ENCODE measurements around the gene COL13A1. TPM values are rescaled to one million over a fixed set of nuclear protein-coding genes. Genes with fewer than 3 reads are reported as not detected.

Gene COL13A1
- total RNA-seq, 1 donor from 2014 or later, result 0.43 TPM

GRCh38 chr10:69851306-69851705 lies 49.6 kb downstream of the COL13A1 start:
- no peak for DNase-seq (ENCODE audit: low spot score, unreplicated experiment)
- no peak for TF ChIP-seq CTCF (IDR thresholded peaks at IDR 0.05; ENCODE audit: unreplicated experiment)
- H3K27ac Mint-ChIP-seq, result no peak overlapping the region
- H3K36me3 Mint-ChIP-seq (ENCODE audit: insufficient read depth), result no peaks in the 10 kb centered on the region
- H3K9me3 Mint-ChIP-seq (ENCODE audit: low read depth), result no peaks in the 10 kb centered on the region
- peaks cover 51% of the 10 kb centered on the region for H3K27me3 Mint-ChIP-seq
- peaks cover 7% of the 10 kb centered on the region for H3K4me1 Mint-ChIP-seq (ENCODE audit: low read depth)
- H3K4me3 Mint-ChIP-seq (ENCODE audit: low read depth), result no peak overlapping the region

- Mint-ChIP-seq H3K4me1 (ENCODE audit: low read depth) (peaks cover 7% of the 10 kb centered on the region), H3K27ac (no peak overlapping the region), H3K9me3 (ENCODE audit: low read depth) (no peaks in the 10 kb centered on the region), H3K36me3 (ENCODE audit: insufficient read depth) (no peaks in the 10 kb centered on the region), H3K4me3 (ENCODE audit: low read depth) (no peak overlapping the region), H3K27me3 (peaks cover 37% of the 10 kb centered on the region)
- TF ChIP-seq CTCF (IDR thresholded peaks at IDR 0.05; ENCODE audit: unreplicated experiment), result no peak
- DNase-seq (ENCODE audit: low spot score, unreplicated experiment), result no peak
Measured at GRCh38 chr10:69853064-69853463, 51.4 kb downstream of the COL13A1 start.

- TF ChIP-seq CTCF (IDR thresholded peaks at IDR 0.05; ENCODE audit: unreplicated experiment), result no peak
- DNase-seq (ENCODE audit: low spot score, unreplicated experiment), result no peak
- Mint-ChIP-seq H3K9me3 (ENCODE audit: low read depth) (no peaks in the 10 kb centered on the region), H3K27ac (no peak overlapping the region), H3K36me3 (ENCODE audit: insufficient read depth) (no peaks in the 10 kb centered on the region), H3K27me3 (peaks cover 28% of the 10 kb centered on the region), H3K4me1 (ENCODE audit: low read depth) (peaks cover under 1% of the 10 kb centered on the region), H3K4me3 (ENCODE audit: low read depth) (no peak overlapping the region)
Measured at GRCh38 chr10:69854511-69855345, 53.0 kb downstream of the COL13A1 start.

GRCh38 chr10:69855346-69856111 lies 53.8 kb downstream of the COL13A1 start:
- Mint-ChIP-seq H3K27me3 (peaks cover 26% of the 10 kb centered on the region), H3K36me3 (ENCODE audit: insufficient read depth) (no peaks in the 10 kb centered on the region), H3K4me3 (ENCODE audit: low read depth) (no peak overlapping the region), H3K4me1 (ENCODE audit: low read depth) (no peaks in the 10 kb centered on the region), H3K27ac (no peak overlapping the region), H3K9me3 (ENCODE audit: low read depth) (no peaks in the 10 kb centered on the region)
- DNase-seq (ENCODE audit: low spot score, unreplicated experiment), result no peak
- TF ChIP-seq CTCF (IDR thresholded peaks at IDR 0.05; ENCODE audit: unreplicated experiment), result no peak

GRCh38 chr10:69856601-69857166 lies 55.0 kb downstream of the COL13A1 start:
- Mint-ChIP-seq H3K27me3 (peaks cover 27% of the 10 kb centered on the region), H3K4me1 (ENCODE audit: low read depth) (peaks cover 6% of the 10 kb centered on the region), H3K27ac (no peak overlapping the region)

More at GRCh38 chr10:69856601-69857166, 55.0 kb downstream of the COL13A1 start:
- H3K9me3 Mint-ChIP-seq (ENCODE audit: low read depth), result no peaks in the 10 kb centered on the region
- H3K36me3 Mint-ChIP-seq (ENCODE audit: insufficient read depth), result no peaks in the 10 kb centered on the region
- TF ChIP-seq CTCF (IDR thresholded peaks at IDR 0.05; ENCODE audit: unreplicated experiment), result no peak
- DNase-seq (ENCODE audit: low spot score, unreplicated experiment), result no peak
- H3K4me3 Mint-ChIP-seq (ENCODE audit: low read depth), result no peak overlapping the region

Measured in progenitor cell of endocrine pancreas (in vitro differentiated cells).